HG02759 (cell line): ENCODE measurements around the gene NCOA7.
"Not testable (repeated sequence)": the region's sequence is repeated elsewhere in the genome, so short reads cannot be mapped to it uniquely, and the experiment has no call there.

Experiments
- ATAC-seq: cut with Tn5 transposase; IDR thresholded peaks from one replicate; pipeline ENCODE4 v1.9.1; 2021; ENCODE audit warnings: mild to moderate bottlenecking, moderate library complexity; ENCODE audit not compliant: unreplicated experiment

Gene NCOA7

GRCh38 chr6:125906158-125906998 lies 115.6 kb downstream of the NCOA7 start:
- no peak for ATAC-seq

GRCh38 chr6:125910527-125910926 lies 119.8 kb downstream of the NCOA7 start:
- peak; percentile 96 for ATAC-seq

- ATAC-seq = not testable (repeated sequence)
Measured at GRCh38 chr6:125911051-125911451, 120.3 kb downstream of the NCOA7 start.

- not testable (repeated sequence) for ATAC-seq
Measured at GRCh38 chr6:125912430-125912829, 121.7 kb downstream of the NCOA7 start.

GRCh38 chr6:125913145-125913544 lies 122.4 kb downstream of the NCOA7 start:
- no peak for ATAC-seq

GRCh38 chr6:125913864-125914351 lies 123.1 kb downstream of the NCOA7 start:
- ATAC-seq = no peak

GRCh38 chr6:125918230-125918629 lies 127.5 kb downstream of the NCOA7 start:
- ATAC-seq = no peak

- ATAC-seq = peak; percentile 97
Measured at GRCh38 chr6:125918681-125919566, 128.2 kb downstream of the NCOA7 start.

GRCh38 chr6:125919618-125920017 lies 128.9 kb downstream of the NCOA7 start:
- ATAC-seq = no peak

- ATAC-seq = no peak
Measured at GRCh38 chr6:125922322-125922860, 131.6 kb downstream of the NCOA7 start.

GRCh38 chr6:125923366-125923877 lies 132.7 kb downstream of the NCOA7 start:
- ATAC-seq = no peak

GRCh38 chr6:125924169-125924568 lies 133.4 kb downstream of the NCOA7 start:
- no peak for ATAC-seq

GRCh38 chr6:125924697-125925358 lies 134.1 kb downstream of the NCOA7 start:
- ATAC-seq = no peak

- no peak for ATAC-seq
Measured at GRCh38 chr6:125926711-125927110, 136.0 kb downstream of the NCOA7 start.

- ATAC-seq = no peak
Measured at GRCh38 chr6:125927761-125928160, 137.0 kb downstream of the NCOA7 start.

- ATAC-seq = no peak
Measured at GRCh38 chr6:125930765-125931418, 140.1 kb downstream of the NCOA7 start.

GRCh38 chr6:125931733-125932450 lies 141.1 kb downstream of the NCOA7 start:
- ATAC-seq = peak; percentile 84

GRCh38 chr6:125932451-125932795 lies 141.7 kb downstream of the NCOA7 start:
- peak; percentile 14 for ATAC-seq

- not testable (repeated sequence) for ATAC-seq
Measured at GRCh38 chr6:125935520-125935919, 144.8 kb downstream of the NCOA7 start.
